Epithelial cell of esophagus (primary cell): ENCODE measurements around the gene PLXNA1.

Source experiments
- DNase-seq: peaks from one replicate; pipeline ENCODE4 v3.0.0; 2010; ENCODE audit warnings: low read depth
- H3K4me3 ChIP-seq: 2 replicates; pipeline ENCODE4 v1.5.1; 2011; ENCODE audit warnings: mild to moderate bottlenecking, low read length, control low read depth
- TF ChIP-seq, protein P1 (sequence below): IDR thresholded peaks from 2 replicates; pipeline ENCODE4 v1.5.1; 2011; ENCODE audit warnings: low read depth, mild to moderate bottlenecking, low read length, control low read depth, inconsistent platforms; ENCODE audit not compliant: insufficient read depth; ENCODE audit errors: missing control alignments

The PLXNA1 gene

DNA sequence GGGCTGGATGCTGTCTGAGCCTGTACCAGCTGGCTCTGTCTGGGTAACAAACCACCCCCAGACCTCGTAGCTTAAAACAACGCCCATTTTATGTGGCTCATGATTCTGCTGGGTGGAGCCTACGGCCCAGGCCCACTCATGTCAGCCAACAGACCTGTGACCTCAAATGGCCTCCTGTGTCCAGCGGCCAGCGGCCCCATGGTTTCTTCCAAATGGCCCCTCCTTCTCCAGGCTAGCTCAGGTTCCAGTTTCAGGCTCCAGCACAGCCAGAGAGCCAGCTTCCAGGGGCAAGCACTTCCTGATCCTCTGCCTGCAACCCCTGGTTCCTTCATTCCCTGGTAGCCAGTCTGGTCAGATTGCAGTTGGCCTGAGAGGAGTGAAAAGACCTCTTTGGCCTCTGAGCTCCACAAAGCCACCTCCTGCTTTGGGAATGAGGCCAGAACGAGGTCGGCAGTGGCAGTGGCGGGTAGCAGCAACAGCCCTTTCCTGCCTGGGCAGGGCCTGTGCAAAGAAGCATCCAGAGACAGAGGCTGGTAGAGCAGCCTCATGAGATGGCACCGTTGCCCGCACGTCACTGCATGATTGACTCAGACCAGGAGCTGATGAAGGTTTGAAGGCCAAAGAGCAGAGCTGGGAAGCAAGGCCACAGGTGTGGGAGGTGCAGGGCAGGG is 21.0 kb upstream of the PLXNA1 start:
- H3K4me3 ChIP-seq = no peak overlapping the region
- TF ChIP-seq, protein P1, sequence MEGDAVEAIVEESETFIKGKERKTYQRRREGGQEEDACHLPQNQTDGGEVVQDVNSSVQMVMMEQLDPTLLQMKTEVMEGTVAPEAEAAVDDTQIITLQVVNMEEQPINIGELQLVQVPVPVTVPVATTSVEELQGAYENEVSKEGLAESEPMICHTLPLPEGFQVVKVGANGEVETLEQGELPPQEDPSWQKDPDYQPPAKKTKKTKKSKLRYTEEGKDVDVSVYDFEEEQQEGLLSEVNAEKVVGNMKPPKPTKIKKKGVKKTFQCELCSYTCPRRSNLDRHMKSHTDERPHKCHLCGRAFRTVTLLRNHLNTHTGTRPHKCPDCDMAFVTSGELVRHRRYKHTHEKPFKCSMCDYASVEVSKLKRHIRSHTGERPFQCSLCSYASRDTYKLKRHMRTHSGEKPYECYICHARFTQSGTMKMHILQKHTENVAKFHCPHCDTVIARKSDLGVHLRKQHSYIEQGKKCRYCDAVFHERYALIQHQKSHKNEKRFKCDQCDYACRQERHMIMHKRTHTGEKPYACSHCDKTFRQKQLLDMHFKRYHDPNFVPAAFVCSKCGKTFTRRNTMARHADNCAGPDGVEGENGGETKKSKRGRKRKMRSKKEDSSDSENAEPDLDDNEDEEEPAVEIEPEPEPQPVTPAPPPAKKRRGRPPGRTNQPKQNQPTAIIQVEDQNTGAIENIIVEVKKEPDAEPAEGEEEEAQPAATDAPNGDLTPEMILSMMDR = no peak
- DNase-seq = no peak

DNA sequence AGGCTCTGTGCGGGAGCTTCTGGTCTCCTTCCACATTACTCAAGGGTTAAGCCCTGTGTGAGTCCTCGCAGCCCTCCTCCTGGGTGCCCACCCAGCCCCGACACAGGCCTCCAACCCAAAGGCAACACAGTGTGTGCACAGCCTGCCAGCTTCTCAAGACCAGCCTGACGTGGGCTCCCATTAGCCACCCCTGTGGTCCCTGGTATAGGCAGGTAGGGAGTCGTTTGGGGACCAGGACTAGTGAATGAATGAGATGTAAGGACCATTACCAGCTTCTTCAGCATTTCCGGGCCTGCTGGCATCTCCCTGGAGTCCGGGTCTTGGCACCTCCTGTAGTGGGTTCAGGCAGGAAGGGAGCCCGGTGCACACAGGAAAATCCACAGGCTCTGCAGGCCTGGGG is 20.2 kb upstream of the PLXNA1 start:
- H3K4me3 ChIP-seq = no peak overlapping the region
- TF ChIP-seq, protein P1 = no peak
- no peak for DNase-seq

DNA sequence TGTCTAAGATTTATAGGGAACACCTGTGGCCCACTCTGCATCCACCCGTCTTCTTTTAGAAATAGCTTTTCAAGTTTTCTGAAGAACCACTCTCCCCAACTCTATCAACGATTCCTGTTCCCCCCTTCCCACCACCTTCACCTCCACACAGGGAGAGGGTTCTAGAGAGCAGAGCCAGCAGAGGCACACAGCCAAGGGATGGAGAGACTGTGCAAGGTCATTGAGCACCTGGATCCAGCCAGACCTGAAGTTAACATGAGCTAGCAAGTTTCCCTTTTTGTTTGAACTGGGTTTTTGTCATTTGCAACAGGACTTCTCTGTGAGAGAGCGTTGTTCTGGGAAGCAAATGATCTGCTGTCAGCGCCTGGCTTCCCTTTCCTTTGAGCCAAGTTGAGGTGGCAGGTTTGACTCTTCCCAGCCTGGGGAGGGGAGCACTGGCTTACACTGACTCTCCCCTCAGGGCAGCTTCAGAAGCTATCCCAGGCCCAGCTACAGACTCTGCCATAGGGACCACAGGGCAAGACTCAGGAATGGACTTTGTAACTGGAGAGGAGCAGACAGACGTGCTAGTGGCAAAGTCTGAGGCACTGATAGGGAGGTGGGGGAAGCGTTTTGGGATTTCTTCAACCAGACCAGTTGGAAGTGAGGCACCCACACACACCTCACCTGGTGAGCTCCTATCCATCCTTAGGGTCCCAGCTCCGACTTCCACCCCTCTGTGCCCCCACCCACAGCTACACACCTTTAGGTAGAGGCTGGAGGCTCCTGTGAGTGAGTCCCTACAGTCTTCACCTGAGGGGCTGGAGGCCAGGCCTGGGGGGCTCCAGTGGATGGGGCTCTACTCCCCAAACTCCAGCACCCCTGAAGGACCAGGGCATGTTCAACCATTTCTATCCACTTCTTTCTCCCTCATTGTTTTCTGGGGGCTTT is 19.4 kb upstream of the PLXNA1 start:
- TF ChIP-seq, protein P1 = no peak
- no peak overlapping the region for H3K4me3 ChIP-seq
- DNase-seq = no peak

DNA sequence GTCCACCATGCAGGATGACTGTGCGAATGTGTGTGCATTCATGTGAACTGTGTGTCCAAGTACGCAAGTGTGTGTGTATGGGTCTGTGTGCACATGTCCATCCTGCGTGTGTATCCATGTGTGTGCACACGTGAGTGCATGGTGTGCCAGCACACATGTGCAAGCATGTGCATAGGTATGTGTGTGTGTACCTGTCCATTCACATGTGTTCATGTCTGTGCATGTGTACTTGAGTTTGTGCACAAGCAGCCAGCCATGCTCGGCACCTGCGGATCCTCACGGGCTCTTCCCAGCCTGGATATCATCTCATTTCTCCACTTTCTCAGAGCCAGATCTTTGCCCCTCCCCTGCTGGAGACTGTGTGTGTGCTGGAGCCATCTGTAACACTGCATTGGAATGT is 18.7 kb upstream of the PLXNA1 start:
- TF ChIP-seq, protein P1 = no peak
- DNase-seq = no peak
- no peak overlapping the region for H3K4me3 ChIP-seq

DNA sequence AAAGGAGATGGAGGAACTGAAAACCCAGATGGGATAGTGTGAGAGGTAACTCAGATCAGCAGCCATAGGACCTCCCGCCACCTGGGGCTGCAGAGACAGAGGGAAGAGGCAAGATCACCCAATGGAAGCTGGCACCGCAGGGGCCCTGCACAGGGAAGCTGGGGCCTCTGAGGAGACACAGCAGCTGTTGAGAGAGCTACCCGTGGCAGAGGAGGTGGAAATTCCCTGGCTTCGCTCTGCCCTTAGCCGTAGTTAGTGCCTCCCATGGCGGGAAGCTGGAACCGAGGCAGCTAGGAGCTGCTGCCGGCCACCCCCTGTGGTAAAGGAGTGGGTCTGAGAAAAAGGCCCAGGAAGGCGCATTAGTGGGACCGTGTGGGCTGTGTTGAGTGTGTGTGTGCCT is 18.0 kb upstream of the PLXNA1 start:
- H3K4me3 ChIP-seq = no peak overlapping the region
- TF ChIP-seq, protein P1 = no peak
- no peak for DNase-seq

DNA sequence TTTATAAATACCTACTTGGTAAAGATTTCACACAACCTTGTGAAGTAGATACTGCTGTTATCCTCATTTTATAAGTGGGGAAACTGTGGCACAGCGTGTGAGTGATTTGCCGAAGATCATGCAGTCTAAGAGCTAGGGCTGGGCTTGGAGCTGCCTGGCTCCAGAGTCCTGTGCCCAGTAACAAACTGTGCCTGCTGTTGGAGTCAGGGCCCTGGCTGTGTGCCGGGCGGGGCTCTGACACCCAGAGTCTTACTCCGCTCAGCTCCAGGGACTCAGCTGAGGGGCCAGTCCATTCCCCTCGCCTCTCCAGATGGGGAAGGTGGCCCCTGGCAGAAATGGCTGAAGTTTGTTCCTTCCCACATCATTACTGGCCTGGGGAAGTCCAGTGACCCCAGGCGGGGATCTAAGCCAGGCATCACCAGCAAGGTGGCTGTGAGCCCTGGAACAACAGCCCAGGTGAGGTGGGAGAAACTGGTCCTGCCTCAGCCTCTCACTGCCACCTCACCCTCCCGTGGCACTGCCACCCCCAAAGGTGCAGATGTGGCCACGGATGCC is 17.3 kb upstream of the PLXNA1 start:
- TF ChIP-seq, protein P1 = no peak
- H3K4me3 ChIP-seq = no peak overlapping the region
- no peak for DNase-seq

DNA sequence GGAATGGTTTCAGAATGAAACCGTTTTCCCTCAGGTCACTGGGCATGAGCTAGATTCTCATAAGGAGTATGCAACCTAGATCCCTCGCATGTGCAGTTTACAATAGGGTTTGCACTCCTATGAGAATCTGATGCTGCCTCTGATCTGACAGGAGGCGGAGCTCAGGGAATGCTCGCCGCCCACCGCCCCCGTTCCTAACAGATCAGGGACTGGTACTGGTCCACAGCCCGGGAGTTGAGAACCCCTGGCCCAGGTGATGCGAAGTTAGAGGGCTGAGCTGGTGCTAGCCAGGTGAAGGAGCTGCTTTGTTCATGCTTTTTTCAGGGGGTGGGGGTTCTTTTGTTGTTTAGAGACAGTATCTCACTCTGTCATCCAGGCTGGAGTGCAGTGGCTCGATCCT is 15.5 kb upstream of the PLXNA1 start:
- TF ChIP-seq, protein P1 = no peak
- H3K4me3 ChIP-seq = no peak overlapping the region
- DNase-seq = no peak
